Stimulated activated CD8-positive, alpha-beta memory T cell treated with anti-CD3 and anti-CD28 coated beads, Interleukin-2, amount 100 ng/mL, for 1 hour (primary cell): ENCODE results near the gene MTA3.
"Not testable (repeated sequence)": the region's sequence is repeated elsewhere in the genome, so short reads cannot be mapped to it uniquely, and the experiment has no call there.

Experiments
- DNase-seq, 2 donors: peaks; one replicate each; pipeline ENCODE4 v3.0.0-alpha.2; 2020; ENCODE audit warnings: low read depth in 2 of 2

MTA3 gene

DNA sequence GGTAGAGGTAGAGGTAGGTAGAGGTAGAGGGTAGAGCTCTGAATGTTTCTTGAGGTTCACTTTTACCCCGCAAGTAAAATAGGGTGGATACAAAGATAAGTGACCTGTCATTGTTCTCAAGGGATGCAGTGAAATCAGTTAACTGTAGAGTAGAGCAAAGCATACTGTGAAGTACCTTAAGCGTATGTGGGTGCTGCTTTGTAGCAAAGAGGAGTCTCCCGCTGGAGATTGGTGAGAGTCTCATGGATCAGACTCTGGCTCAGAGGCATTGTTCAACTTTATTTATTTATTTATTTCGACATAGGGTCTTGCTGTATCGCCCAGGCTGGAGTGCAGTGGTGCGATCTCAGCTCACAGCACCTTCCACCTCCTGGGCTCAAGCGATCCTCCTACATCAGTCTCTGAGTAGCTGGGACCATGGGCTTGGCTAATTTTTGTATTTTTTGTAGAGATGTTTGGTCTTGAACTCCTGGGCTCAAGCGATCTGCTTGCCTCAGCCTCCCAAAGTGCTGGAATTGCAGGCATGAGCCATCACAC is 38.7 kb downstream of the MTA3 start:
- DNase-seq = no peak

GRCh38 chr2:42613281-42614064 is 45.0 kb downstream of the MTA3 start:
- no peak for DNase-seq

DNA sequence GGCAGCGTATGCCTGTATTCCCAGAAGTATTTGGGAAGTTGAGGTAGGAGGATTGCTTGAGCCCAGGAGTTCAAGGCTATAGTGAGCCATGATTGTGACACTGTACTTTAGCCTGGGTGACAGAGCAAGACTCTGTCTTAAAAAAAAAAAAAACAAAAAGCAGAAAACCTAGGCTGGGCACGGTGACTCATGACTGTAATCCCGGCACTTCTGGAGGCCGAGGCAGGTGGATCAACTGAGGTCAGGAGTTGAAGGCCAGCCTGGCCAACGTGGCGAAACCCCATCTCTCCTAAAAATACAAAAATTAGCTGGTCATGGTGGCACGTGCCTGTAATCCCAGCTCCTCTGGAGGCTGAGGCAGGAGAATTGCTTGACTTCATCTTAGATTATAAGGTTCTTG is 46.4 kb downstream of the MTA3 start:
- no peak for DNase-seq

DNA sequence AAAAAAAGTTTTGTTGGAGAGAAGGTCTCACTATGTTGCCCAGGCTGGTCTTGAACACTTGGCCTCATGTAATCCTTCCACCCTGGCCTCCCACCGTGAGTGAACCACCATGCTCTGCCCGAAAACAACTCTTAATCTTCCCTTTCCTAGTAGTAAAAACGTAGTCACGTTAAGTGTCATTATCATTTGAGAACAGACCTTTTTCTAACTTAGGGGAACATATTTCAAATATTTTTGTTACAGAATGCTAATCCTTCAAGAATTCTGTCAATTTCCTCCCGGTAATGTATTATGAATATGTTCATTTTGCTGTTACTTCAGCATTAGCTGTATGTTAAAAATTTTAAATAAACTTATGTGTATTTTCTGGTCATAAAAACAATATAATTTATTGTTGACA is 49.7 kb downstream of the MTA3 start:
- no peak for DNase-seq

GRCh38 chr2:42618972-42619371 is 50.5 kb downstream of the MTA3 start:
- no peak for DNase-seq

GRCh38 chr2:42621626-42622025 is 53.2 kb downstream of the MTA3 start:
- not testable (repeated sequence) for DNase-seq

- DNase-seq = no peak
Observed at GRCh38 chr2:42622943-42623676, 54.7 kb downstream of the MTA3 start.

GRCh38 chr2:42624047-42624446 is 55.6 kb downstream of the MTA3 start:
- DNase-seq = no peak

GRCh38 chr2:42628024-42628423 is 59.6 kb downstream of the MTA3 start:
- not testable (repeated sequence) for DNase-seq

GRCh38 chr2:42636934-42637333 is 68.5 kb downstream of the MTA3 start:
- DNase-seq = no peak

DNA sequence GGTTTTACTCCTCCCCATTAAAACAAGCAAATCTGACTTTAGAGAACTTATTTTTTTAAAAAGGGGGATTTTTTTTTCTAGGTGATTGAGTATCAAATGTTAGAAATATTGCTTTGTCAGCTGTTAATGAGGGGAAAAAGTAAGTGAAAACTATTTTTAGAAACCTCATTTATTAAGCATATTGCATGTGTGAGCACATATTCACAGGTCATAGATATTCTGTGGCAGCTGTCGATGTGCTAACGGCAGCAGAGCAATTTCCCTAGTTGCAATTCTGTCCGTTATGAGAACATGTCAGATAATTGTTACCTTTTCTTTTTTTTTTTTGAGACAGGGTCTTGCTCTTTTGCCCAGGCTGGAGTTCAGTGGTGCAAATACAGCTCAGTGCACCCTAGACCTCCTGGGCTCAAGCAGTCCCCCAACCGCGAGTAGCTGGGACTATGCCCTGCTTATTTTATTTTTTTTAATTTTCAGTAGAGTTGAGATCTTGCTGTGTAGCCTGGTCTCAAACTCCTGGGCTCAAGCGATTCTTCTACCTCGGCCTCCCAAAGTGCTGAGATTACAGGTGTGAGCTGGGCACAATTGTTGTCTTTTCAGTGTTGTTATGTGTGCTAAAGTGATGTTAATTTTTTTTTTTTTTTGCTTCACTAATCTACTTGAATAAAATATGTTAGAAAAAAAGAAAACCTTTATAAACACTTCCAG is 69.8 kb downstream of the MTA3 start:
- no peak for DNase-seq

GRCh38 chr2:42639340-42640077 is 71.1 kb downstream of the MTA3 start:
- no peak for DNase-seq

- DNase-seq = no peak
Observed at GRCh38 chr2:42640261-42640660, 71.8 kb downstream of the MTA3 start.

DNA sequence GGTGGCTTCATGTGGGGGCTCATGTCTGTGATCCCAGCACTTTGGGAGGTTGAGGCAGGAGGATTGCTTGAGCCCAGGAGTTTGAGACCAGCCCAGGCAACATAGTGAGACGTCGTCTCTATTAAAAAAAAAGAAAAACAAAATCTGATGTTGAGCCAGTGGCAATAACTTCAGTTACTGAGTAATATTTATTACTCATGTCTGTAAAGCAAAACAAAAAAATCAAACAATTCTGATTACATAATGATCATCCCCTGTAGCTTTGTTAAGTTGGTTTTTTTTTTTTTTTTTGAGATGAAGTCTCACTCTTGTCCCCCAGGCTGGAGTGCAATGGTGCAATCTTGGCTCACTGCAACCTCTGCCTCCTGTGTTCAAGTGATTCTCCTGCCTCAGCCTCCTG is 73.9 kb downstream of the MTA3 start:
- DNase-seq = not testable (repeated sequence)

DNA sequence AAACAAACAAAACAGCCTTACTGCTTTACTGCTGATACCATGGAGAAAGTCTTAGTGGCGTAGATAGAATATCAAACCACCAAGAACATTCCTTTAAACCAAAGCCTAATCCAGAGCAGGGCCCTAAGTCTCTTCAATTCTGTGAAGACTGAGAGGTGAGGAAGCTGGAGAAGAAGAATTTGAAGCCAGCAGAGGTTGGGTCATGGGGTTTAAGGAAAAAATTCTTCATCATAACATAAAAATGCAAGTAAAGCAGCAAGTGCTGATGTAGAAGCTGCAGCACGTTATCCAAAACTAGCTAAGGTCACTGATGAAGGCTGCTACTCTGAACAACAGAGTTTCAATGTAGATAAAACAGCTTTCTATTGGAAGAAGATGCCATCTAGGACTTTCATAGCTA is 77.1 kb downstream of the MTA3 start:
- no peak for DNase-seq

DNA sequence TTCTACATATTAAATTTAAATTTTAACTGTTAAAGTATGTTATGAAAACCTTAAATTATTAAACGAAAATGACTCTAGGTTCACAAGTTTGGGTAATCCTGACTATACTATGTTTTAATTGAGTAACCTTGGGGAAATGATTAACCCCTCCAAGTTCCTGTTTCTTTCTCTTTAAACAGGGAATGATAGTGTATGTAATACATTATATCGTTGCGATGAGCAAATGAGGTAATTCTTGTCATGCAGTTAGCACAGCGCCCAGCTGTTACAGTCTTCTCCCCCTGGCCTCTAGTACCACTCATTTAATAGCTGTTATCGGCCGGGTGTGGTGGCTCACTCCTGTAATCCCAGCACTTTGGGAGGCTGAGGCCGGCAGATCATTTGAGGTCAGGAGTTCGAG is 80.4 kb downstream of the MTA3 start:
- no peak for DNase-seq

DNA sequence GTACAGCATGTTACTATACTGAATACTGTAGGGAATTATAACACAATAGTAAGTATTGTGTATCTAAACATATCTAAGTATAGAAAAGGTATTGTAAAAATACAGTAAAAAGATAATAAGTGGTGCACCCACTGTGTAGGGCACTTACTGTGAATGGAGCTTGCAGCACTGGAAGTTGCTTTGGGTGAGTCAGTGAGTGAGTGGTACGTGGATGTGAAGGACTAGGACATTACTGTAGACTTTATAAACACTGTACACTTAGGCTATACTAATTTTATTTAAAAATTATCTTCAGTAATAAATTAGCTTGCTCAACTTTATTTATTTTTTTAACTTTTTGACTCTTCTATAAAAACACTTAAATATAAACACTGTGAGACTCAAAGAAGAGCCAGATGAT is 82.6 kb downstream of the MTA3 start:
- no peak for DNase-seq

- no peak for DNase-seq
Observed at GRCh38 chr2:42652086-42652485, 83.7 kb downstream of the MTA3 start.

DNA sequence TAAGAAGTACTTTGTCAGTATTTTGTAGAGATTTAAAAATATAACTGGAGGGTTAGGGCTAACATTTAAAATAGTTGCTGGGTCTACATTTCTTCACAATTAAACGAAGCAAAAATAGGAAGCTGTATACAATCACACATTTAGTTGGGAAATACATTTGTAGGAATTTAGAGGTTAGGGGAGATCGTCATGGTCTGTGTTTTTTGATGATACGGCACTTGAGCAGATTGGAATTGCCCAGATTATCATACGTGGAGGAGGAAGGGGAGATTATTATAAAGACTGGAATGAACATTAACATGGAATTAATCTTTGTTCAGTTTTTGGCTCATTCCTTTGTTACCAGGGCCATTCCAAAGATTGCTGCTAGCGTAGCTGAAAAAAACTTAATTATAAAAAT is 84.6 kb downstream of the MTA3 start:
- DNase-seq = no peak

DNA sequence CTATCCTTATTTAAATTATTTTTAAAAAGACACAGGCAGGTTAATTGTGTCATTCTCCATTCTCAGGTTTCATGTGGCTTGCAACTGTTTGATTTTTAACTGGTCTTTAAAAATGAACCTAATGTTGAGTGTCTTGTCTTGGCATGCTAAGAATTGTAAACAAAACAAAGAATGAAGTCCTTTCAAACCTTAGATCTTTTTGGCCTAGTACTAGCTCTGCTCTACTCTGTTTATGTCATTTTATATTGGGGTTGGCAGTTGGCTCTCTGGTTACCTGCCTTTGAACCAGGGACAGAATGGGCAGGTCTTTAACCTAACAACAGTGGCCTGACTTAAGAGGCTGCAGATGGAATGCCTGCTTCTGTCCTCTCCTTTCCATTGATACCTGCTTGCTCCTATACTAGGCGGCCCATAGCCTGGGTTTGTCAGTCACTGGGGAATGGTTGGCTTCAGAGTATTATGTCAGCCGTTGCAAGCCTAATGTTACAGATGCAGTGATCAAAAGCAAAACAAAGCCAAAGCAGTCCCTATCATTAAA is 85.5 kb downstream of the MTA3 start:
- no peak for DNase-seq

DNA sequence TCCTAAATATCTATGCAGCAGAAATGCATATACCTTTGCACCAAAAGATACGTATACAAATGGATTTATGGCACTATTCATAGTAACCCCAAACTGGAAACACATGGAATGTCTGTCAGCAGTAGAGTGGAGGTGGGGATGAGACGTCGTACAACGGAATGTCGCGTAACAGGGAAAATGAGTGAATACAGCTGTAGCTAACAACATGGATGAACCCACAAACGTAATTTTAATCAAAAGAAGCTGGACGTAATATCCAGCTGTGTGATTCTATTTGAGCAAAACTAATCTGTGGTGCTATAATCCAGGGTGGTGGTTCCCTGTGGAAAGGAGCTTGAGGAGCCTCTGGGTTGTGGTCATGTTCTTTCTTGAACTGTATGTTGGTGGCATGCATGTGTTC is 89.9 kb downstream of the MTA3 start:
- DNase-seq = no peak

DNA sequence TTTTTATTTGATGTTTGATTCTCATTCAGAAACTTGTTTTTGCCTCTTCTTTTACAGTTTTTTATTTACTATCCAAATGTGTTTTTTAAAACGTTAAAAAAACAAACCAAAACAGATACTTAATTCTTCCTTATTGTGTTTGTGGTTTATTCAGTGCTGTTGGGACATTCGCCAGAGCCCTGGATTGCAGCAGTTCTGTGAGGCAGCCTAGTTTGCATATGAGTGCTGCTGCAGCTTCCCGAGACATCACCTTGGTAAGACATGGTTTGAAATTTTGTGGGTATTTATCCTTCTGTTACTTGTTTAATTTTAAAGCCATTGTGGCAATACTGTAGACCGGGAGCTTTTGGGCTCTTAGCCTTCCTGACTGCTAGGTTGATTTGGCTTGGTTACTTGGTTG is 91.2 kb downstream of the MTA3 start:
- DNase-seq = no peak
